GM21423 (cell line): ENCODE data around the gene PPAT.
"Not testable (repeated sequence)": the region's sequence is repeated elsewhere in the genome, so short reads cannot be mapped to it uniquely, and the experiment has no call there.

ENCODE experiments used
- ATAC-seq: cut with Tn5 transposase; IDR thresholded peaks from one replicate; pipeline ENCODE4 v1.9.1; 2021; ENCODE audit warnings: mild to moderate bottlenecking, moderate library complexity; ENCODE audit not compliant: unreplicated experiment

PPAT gene

DNA sequence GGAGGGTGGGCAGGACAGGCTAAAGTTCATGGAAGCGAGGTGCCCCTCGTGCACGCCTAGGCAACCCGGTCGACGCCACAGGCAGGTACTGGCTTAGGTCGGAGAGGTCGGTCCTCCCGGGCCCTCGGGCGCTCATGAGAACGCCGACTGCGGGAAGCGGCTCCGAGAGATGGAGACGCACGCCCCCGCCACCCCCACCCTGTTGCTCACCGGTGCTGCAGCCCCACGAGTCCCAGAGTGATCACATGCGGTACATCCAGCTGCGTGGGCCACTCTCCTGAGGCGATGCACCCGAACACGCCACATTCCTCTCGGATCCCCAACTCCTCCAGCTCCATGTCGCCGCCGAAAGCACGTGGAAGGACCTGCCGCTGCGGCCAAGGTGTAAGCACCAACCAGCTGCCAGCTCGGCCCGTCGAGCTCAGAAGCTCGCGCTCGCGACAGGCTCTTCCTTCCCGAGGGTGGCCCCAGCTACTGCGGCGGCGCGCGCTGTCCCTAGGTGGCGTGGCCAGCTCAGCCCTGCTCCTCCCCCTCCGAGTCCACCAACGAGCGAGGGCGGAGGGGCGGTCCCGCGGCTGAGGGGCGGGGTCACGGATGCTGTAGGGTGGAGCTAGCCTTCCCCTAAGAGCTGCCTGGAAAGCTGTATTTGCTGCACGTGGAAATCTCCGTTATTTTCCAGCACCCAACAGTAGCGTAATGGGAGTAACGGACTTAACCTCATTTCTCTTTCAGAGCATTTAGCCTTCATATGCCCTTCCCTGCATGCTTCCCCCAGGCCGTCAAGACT, at the start of gene PPAT:
Gene PPAT (minus strand): TSS at position 476 of the 787 bp plus-strand sequence. CDS start 138 bp downstream, at position 338.
- ATAC-seq, result peak; percentile 76

DNA sequence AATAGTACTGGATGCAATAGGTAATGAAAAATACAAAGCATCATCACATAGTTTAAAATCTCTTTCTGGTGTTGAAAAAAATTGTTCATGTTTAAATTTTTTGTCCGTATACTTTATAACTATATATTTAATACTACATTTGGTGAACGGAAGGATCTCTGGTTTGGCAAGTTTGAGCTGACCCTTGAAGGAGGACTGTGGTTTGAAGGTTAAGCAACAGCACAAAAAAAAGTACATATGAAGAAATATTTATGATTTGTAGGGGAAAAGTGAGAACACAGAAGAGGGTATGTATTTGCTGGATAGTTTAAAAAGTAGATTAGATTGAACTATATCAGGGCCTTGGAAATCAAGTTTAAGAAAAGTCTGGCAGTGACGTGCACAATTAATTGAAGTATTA, 45.3 kb upstream of the PPAT start:
- no peak for ATAC-seq

DNA sequence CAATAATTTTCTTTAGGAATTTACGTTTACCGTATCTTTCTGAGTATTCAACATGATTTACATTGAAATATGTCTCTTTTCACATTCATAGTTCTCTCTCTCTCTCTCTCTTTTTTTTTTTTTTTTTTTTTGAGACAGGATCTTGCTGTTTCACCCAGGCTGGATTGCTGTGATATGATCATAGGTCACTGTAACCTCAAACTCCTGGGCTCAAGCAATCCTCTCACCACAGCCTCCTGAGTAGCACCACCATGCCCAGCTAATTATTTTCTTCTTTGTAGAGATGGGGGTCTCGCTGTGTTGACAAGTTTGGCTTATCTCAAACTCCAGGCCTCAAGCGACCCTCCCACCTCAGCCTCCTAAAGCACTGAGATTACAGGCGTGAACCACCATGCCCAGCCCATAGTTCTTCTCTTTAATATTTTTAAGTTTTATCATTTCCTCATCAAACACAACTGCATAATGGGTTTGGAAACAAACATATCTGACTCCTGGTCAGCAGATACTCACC, 41.8 kb upstream of the PPAT start:
- no peak for ATAC-seq

DNA sequence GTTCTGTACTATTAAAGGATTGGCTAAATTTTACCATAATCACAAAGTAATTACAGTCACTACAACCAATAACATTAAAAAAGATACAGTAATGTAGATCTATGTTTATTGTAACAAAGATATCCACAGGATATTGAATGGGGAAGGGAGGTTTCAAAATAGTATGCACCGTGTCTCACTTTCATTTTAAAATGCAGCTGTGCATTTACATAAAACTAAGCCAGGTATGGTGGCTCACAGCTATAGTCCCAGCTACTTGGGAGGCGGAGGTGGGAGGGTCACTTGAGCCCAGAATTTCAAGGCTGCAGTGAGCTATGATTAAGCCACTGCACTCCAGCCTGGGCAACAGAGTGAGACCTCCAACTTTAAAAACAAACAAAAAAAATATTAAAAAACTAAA, 40.5 kb upstream of the PPAT start:
- peak; percentile 86 for ATAC-seq

DNA sequence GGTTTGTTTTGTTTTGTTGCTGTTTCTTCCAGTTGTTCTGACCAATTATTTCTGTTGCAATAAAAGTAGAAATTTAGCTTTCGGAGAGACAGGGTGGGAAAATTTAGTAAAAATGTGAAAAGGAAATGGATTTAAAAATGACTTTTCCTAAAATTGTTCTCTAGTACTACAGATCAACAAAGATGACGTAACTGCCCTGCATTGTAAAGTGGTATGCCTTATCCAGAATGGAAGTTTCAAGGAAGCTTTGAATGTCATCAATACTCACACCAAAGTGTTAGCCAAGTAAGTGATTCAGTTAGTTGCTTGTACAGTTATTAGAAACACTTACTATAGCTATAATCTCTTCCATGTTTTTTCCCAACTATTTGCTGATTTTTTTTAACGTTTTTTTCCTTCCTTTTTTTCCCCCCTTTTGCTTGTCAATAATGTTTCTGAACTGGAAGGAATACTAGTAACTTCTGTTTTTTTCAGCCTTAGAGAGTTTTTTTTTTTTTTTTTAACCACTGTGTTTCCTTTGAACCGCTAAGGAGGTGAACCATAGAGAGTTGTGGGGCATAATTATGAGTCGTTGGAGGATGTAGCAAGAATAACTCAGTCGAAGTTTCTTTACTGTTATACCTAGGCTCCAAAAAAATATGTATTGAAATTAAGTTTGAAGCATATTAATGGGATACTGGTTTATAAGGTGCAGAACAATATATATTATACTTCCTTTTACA, 34.2 kb upstream of the PPAT start:
- no peak for ATAC-seq

DNA sequence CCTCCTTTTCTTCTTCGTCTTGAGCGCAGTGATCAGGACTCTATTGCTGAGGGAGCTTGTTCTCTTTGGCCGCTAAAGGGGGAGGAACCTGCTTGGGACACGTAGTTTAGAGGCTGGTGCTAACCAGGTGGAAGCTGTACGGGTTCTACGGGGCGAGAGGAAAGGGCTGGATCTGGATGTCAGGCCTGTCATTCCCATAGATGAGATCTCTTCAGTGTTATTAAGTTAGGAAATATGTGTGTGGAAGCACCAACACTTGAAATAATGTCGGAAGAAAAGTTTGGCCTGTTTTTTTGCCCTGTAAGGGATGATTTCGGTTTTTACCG, 32.6 kb upstream of the PPAT start:
- peak; percentile 49 for ATAC-seq

DNA sequence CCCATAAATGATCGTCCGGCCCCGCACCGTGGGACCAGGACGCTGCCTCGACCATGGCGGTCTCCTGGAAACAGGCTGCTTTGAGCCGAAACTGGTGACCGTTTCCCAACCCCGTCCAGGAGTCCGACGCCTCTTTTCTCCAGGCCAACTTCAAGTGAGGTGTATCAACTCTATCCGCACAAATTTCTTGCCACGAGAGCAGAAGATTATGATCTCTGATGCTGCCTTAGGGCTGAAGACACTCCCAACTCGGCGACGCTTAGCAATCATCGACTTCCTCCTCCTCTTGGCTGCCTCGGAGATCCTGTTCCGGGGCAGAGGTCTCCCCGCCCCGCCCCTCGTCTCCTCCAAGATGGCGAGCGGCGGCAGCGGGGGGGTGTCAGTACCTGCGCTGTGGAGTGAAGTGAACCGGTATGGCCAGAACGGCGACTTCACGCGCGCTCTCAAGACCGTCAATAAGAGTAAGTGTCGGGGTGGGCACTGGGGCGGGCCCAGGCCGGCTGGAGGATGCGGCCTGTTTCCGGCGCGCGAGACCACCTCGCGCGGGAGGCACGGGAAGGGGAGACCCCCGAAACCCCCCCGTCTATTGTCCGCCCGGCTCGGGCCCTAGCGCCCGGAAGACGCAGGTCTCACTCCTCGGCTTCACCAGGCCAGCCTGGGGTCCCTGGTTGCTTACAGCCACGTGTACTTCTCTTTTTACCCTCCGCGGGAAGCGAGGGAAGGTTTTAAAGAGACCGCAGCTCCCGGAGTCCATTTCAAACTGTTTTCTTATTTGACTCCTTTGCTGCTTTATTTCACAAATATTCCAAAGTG, 32.1 kb upstream of the PPAT start, which contains the start of gene SRP72:
Gene SRP72 (plus strand): TSS at position 334 of the 813 bp plus-strand sequence. CDS start 19 bp downstream, at position 353.
- peak; percentile 94 for ATAC-seq

DNA sequence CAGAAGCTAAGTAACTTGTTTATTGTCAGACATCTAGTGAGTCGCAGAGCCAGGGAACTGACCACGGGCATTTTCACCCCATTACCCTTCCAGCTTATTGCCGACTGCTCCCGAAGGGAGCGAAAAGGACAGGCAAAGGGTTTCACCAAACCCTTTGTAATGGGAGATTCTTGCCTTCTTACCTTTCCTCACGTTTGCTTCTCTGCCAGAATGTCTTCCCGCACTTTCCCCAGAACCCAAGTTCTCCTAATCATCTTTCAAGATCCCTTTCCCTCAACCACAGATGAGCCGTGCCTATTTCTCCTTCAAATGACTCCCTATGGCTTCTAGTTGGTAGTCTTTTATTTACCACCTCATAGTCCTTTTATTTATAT, 31.5 kb upstream of the PPAT start:
- ATAC-seq, result no peak

DNA sequence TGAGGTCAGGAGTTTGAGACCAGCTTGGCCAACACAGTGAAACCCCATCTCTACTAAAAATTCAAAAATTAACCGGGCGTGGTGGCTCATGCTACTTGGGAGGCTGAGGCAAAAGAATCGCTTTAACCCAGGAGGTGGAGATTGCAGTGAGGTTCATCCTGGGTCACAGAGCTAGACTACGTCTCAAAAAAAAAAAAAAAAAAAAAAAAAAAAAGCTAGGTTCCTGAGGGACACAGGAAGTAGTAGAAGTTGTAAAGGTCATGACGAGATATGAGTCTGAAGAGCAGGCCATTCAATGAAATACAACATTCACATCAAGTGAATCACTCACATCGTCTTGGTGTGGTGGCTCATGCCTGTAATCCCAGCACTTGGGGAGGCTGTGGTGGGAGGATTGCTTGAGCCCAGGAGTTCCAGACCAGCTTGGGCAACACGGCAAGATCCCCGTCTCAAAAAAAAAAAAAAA, 30.9 kb upstream of the PPAT start:
- ATAC-seq, result not testable (repeated sequence)

DNA sequence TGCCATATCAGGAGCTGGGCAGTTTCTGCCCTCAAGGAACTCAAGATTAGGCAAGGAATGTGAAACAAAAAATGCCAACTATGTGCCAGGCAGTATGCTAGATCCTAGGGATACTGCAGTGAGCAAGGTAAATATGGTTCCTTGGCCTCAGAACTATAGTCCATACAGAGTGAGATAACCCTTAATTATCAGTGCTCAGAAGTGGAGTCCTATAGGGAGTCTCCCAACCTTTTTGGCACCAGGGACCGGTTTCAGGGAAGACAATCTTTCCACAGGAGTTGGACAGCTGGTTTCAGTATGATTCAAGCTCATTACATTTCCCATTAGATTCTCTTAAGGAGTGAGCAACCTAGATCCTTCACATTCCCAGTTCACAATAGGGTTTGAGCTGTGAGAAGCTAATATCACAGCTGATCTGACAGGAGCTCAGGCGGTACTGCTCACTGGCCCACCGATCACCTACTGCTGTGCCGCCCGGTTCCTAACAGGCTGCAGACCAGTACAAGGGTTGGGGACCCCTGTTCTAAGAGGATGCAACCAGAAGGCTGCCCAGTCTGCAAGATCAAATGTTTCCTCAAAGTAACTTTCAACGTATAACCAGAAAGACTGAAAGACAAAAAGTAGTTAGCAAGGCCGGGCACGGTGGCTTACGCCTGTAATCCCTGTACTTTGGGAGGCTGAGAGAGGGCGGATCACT, 30.3 kb upstream of the PPAT start:
- ATAC-seq, result no peak

DNA sequence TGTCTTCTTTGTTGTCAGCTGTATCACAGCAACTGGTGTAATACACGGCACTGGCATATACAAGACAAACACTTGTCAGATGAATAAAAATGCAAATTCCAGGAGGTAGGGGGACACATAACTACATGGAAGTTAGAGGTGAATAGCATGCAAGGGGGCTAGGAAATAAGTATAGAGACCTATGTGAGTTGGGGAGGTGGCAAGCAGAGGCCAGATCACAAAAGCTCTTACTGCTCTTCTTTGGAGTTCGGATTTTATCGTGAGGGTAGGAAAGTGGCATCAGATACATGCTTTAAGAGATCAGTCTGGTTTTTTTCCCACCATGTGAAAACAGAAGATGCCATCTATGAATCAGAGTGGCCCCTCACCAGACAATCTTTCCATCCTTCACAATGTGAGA, 29.2 kb upstream of the PPAT start:
- ATAC-seq, result no peak

DNA sequence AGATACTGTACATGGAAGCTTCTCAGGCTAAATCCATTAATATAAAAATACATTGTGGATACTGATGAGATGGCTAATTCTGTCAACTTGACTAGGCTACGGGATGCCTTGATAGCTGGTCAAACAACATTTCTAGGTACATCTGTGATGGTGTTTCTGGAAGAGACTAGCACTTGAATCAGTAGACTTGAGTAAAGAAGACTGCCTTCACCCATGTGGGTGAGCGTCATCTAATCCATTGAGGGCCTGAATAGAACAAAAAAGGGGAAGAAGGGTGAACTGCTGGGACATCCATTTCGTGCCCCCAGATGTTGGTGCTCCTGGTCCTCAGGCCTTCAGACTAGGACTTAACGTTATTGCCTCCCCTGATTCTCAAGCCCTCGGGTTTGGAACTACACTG, 28.3 kb upstream of the PPAT start:
- ATAC-seq, result no peak

DNA sequence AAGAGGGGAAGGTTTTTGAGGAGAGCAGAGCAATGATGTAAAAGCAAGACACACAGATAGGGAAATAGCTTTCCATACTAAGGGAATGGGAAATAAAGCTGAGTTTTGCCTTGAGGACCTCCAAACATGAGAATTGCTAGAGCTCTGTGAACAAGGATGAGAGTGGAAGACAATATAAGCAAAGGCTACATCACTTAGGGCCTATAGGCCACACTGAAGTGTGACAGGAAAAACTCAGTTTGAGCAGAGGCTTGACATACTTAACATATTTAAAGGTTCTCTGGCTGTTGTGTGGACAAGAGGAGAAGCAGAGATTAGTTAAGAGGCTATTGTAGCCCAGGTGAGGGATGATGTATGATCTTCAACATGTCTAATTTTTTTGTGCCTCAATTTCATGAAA, 26.7 kb upstream of the PPAT start:
- ATAC-seq, result no peak

DNA sequence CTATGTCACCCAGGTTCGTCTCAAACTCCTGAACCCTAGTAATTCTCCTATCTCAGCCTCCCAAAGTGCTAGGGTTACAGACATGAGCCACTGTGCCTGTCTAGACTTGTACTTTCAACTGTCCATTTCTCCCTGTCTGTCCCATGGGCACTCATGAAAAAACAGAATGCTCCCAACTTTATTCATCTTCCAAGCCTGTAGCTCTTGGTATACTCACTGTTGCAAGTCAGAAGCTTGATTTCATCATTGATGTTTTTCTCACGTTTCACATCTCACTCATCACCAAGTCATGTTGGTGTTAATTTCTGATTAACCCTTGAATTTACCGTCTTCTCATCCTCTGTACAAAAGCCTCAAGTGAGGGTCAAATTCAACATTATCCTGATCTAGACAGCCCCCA, 24.7 kb upstream of the PPAT start:
- ATAC-seq, result no peak

DNA sequence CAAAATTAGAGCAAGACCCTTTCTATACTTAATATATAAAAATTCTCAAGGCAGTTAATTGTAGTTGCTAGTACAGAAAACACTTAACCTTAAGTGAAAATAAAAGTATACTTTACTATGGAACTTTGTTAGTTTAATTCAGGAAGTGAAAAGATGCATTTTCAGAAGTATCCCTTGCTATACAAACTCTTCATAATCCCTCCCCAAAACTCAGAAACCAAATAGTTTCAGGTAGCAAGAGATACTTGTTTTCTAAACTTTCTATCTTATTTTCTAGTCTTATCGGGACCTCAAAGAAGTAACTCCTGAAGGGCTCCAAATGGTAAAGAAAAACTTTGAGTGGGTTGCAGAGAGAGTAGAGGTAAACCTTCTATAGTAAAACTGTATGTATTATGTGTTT, 14.9 kb upstream of the PPAT start:
- ATAC-seq, result no peak

DNA sequence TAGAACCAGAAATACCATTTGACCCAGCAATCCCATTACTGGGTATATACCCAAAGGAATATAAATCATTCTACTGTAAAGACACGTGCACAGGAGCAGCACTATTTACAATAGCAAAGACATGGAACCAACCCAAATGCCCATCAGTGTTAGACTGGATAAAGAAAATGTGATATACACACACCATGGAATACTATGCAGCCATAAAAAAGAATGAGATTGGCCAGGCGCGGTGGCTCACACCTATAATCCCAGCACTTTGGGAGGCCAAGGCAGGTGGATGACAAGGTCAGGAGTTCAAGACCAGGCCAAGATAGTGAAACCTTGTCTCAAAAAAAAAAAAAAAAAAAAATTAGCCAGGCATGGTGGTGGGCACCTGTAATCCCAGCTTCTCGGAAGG, 14.1 kb upstream of the PPAT start:
- not testable (repeated sequence) for ATAC-seq

DNA sequence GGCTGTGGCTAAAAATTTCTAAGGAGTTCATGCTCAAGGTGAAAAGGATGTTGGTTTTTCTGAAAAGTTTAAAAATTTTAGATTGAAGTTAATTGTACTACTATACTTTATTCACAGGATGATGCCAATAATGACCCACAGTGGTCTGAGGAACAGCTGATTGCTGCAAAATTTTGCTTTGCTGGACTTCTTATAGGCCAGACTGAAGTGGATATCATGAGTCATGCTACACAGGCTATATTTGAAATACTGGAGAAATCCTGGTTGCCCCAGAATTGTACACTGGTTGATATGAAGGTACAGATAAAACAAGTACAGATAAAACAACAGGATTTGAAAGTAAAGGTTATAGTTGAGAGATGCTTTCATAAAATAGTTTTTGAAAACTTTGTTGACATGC, 12.9 kb upstream of the PPAT start:
- ATAC-seq, result no peak

DNA sequence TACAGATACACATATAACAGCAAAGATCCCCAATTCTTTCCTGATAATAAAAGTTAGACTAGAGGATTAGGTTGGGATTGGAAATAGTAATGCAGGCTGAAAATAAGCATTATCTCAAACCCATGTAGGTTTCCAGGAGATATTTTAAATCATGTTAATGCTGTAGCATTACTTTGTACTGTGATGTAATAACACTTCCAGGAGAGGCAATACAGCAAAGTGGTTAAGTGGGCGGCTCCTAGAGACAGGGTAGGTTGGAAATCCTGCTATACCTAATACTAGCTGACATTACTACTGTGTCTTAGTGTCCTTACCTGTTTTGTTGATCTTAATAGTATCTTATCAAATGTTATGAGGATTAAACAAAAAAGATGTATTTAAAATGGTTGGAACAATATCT, 10.3 kb upstream of the PPAT start:
- ATAC-seq, result no peak

DNA sequence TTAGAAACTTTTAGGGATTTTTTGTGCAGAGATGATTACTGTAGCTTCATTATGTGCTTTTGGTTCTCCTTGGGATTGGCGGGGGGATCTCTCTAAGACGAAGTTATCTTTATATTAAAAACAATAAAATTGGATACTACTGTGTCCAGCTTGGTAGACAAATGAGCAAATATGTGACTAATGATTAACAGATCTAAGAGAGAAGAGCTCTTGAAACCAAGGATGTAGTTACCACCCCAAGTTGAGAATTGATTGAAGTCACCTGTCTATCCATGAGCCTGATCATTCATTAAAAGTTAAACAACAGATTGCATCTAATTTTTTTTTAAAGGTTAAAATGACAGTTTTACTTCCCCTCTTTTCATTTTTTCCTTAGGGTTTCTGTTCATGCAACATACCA, 9.3 kb upstream of the PPAT start:
- no peak for ATAC-seq

DNA sequence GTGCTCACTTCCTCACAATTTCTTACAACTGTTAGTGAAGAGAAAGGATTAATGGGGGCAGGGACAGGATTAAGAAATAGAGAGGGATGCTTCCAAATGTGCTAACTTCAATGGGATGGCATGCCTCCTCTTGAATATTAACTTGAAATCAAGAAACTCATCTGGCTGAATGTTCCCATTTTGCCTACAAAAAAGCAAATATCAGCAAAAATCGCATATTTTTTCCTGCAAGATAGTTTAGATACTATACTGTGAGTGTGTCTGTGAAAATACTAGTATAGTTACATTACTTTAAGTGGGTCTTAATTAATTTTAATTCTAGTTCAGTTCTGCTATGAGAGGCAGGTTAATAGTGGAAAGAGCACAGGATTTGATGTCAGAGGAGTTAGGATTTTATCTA, 5.6 kb upstream of the PPAT start:
- ATAC-seq, result no peak

DNA sequence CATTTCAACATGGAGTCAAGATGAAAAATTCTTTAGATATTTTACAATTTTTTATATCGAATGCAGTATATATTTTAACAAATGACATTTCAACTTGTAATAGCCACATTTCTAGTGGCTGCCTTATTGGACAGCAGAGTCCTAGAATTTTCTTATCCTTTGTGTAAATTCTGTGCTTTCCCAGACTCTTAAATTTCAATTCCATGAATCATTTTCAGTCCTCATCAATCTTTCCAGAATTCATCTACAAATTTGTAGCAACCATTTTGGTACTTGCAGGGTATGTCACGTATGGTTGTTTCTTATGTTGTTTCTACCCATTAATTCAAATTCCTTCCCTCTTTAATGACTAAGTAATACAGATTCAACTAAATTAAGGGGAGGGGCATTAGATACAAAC, 3.4 kb upstream of the PPAT start:
- no peak for ATAC-seq
